HL-60/S4 treated with retinoic acid at 250 ng/mL for 4 days and 3 days (cell line): Measurements from ENCODE around the gene PGAM1.
"Not testable (repeated sequence)": the region's sequence is repeated elsewhere in the genome, so short reads cannot be mapped to it uniquely, and the experiment has no call there.

ENCODE experiments used
- in situ Hi-C: fragments of 300-500 bp; cut with MboI; formaldehyde crosslinking; loops from 2 replicates; pipeline ENCODE4 v1.7.0; 2022; ENCODE audit warnings: low sequenced_read_pairs

Gene PGAM1

GRCh38 chr10:97407211-97407951 is 18.6 kb upstream of the PGAM1 start:
- in situ Hi-C loops = no loop called here

DNA sequence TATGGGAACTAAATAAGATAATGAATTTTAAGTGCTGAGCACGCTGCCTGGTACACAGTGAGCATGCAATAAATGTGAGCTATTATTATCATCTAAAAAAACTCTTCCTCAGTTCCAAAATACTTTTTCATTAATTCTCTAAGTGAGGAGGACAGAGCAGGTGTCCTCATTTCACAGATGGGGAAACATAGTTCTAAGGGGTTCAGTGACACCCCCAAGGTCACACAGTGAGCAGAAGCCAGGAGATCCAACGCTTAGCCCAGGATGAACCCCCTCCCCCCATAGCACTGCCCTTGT is 18.1 kb upstream of the PGAM1 start:
- in situ Hi-C loops = no loop called here

DNA sequence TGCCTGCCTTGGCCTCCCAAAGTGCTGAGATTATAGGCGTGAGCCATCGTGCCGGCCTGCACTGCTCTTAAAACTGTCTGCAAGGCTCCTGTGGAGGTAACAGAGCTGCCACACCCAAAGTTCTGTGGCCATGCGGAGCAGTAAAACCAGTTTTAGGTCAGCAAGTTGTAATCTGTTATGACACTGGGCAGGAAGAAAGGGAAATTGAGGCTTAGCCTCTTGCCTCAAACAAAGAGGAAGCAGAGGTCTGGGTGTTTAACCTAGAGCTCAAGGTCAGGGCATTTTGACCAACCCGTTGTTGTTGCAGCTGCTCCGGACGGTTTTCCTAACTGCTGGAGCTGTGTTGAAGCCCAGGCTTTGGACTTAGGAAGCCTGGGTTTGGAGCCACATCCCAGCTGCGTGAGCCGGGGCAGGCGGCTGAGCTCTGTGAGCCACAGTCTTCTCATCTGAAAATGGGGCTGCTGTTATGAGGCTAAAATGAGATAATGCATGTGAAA is 17.4 kb upstream of the PGAM1 start:
- in situ Hi-C loops = no loop called here

DNA sequence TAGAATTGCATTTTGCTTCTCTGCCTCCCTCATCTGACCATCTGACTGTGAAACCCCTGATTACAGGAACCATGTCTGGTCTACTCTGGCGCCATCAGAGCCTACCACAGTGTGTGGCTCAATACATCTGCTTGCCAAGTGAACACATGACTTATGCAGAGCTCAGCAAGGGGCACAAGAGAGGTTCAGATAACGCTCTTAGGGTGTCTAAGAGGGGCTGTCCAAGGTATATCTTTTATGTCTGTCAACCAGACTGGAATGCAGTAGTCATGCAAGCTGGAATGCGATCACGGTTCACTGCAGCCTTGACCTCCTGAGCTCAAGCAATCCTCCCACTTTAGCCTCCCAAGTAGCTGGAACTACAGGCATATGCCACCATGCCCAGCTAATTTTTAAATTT is 14.6 kb upstream of the PGAM1 start:
- in situ Hi-C loops = no loop called here

DNA sequence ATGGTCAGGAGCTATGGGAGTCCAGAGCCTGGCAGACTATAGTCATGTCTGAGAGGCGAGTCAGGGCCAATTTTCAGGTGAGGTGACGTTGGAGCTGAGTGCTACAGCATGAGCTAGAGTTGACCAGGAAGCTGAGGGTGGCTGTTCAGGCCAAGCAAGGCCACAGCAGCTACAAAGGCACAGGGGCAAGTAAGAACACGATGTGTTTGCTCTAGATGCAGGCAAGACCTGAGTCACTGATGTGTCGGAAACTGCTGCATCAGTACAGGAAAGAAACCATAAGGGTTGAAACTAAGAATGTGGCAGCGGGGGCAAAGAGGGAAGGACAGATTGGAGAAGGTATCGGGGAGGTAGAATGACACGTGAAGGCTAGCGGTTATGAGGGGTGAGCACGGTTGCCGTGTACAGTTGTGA is 13.1 kb upstream of the PGAM1 start:
- in situ Hi-C loops = no loop called here

DNA sequence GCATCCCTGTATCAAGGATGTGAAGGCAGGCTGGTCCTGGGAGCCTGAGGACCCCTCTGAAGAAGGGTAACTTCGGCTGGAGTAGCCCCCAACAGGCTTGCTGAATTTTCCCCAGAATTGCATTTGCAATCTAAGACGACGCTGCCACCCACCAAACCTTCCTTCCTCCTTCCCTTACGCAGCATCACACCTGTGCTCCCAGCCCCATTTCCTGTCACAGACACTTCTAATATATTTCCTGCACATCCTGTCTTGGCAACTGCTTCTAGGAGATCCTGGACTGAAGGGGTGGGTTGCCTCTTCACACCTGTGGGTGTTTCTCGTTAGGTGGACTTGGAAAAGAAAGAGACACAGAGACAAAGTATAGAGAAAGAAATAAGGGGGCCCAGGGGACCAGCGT is 9.4 kb upstream of the PGAM1 start:
- in situ Hi-C loops = no loop called here

DNA sequence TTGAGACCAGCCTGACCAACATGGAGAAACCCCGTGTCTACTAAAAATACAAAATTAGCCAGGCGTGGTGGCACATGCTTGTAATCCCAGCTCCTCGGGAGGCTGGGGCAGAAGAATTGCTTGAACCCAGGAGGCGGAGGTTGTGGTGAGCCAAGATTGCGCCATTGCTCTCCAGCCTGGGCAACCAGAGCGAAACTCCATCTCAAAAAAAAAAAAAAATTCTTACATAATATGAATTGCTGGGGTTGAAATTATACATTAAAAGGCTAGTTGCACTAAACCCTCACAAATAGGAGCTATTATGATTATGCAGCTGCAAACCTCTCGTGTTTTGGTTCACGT is 2.3 kb upstream of the PGAM1 start:
- in situ Hi-C loops = not testable (repeated sequence)

GRCh38 chr10:97426776-97427570 is 982 bp downstream of the PGAM1 start:
- in situ Hi-C loops = no loop called here

GRCh38 chr10:97427571-97428179 is 1.7 kb downstream of the PGAM1 start:
- in situ Hi-C loops = no loop called here

DNA sequence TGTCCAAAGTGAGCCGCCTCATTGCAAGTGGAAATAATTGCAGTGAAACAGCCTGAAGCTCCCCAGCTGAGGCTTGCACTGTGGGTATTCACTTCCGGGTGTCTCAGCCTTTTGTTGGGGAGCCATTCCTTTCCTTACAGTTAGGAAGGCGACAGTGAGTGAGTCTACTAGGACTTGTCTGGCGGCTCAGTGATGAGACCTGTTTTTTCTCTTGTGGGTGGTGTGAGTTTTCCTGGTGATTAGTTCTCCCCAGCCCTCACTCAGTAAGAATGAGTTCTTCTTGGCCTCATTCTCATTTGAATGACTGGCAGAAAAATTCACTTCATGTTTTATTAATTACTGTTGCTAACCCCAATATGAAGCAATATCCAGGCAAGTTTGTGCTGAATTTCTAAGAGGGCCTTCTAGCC is 2.6 kb downstream of the PGAM1 start:
- in situ Hi-C loops = no loop called here

DNA sequence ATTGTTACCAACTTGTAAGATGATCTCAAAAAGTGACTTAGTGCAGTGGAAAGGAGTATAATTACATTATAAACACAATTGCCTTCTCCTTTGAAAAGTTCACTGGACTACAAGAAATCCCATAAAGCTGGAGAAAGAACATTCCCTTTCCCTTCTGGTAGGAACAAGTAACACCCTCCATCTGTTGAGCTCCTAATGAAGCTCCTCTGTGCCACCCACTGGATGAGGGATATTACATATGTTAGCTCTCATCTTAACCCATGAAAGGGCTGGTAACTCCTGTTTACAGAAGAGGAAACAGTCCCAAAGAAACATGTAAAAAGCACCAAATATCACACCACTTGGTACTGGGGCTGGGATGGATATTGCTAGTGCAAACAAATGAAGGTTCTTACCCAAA is 8.1 kb downstream of the PGAM1 start:
- in situ Hi-C loops = no loop called here

- in situ Hi-C loops = no loop called here
These were observed 8.6 kb downstream of the PGAM1 start for GRCh38 chr10:97434557-97434956.

DNA sequence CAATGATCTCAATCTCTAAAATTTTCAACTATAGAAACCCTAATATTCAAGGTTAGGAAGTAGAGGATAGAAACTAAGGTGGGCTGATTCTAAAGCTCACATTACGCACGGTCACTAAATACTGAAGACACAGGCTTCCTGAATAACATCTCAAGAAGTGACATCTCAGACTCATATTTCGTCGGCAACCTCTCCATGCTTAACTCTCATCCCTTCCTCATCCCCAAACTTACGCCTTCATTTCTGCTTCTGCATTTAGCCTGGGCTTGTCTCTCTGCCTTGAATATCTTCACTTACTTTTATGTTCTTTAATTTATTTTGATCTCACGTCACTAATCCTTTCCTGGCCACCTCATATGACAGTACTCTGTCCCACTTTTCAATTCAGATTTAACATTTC is 9.2 kb downstream of the PGAM1 start:
- in situ Hi-C loops = no loop called here

DNA sequence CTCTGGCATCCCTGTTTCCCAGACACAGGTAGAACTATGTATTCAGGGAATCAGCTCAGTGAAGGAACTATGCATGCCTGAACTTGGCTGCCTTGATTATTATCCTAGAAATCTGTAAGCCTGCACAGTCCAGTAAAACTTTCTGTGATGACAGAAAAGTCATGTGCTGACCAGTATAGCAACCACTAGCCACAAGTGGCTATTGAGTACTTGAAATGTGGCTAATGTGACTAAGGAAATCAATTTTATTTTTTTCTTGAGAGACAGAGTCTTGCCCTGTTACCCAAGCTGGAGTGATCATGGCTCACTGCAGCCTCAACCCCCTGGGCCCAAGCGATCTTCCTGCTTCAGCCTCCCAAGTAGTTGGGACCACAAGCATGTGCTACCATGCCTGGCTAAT is 16.3 kb downstream of the PGAM1 start:
- in situ Hi-C loops = no loop called here

GRCh38 chr10:97444212-97444611 is 18.2 kb downstream of the PGAM1 start:
- in situ Hi-C loops = no loop called here

- in situ Hi-C loops = no loop called here
These were observed 19.3 kb downstream of the PGAM1 start for GRCh38 chr10:97445357-97445721.

DNA sequence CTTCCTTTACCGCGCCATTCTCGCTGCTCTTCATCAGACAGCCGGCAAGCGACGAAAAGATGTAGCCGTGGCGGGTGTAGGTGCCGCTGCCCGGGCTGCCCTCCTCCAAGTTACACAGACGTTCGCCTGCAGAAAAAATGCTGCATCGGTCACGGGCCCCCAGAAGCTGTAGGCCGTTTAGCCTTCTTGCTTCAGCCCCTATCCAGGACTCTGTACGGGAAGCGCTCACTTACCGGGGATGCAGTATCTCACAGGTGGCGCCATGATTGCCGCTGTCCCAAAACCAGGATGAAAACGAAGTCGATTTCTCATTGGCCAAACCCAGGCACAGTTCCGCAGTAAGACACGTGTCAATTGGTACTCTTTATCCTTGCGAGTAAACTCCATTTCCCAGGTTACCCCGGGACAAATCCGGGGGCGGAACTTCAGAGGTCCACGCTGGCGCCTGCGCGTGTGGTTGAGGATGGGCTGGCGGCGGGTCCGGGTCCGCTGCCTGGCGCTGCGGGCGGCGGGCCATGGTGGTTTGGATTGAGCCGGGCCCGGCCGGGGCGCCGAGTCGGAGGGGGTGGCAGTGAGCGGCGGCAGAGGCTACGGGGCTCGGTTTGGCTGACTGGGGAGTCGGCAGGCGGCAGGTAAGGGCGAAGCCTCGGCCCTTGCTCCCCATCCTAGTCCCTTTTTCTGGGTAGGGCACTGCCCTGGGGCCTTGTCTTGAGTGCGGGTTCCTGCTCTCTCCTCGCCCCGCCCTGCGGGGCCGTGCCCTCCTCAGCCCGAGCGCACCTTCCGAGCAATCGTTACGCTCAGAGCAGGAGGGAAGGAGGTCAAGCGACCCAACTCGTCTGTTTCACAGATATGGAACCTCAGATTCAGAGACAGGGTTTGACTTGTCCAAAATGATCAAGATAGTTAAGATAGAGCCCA is 20.0 kb downstream of the PGAM1 start, which contains the start of the genes EXOSC1 and ZDHHC16:
EXOSC1 (minus strand) TSS at position 285 of the 918 bp plus-strand sequence; CDS start at position 264, 21 bp downstream.
ZDHHC16 (plus strand) TSS at position 454 of the 918 bp plus-strand sequence. CDS start 5,501 bp downstream, outside the sequence.
- in situ Hi-C loops = no loop called here

DNA sequence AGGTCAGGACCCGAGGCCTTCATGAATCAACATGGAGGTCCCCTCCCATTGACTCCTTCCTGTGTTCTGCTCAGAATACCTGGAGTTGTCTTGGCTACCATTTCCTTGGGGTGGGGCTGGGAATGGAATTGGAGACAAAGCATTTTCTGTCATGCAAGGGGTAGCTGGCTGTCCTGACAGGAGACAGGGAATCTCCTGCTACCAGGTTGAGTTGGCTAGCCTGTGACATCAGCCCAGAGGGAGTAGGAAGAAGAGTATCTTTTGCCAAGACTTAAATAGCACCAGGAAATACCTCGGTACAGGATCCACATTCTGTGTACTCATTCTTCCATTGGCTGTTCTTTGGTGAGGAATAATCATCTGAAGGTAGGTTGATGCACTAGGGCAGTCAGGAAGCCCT is 24.8 kb downstream of the PGAM1 start:
- in situ Hi-C loops = no loop called here

GRCh38 chr10:97451605-97452004 is 25.6 kb downstream of the PGAM1 start:
- in situ Hi-C loops = no loop called here

- in situ Hi-C loops = no loop called here
These were observed 26.4 kb downstream of the PGAM1 start for GRCh38 chr10:97452352-97452751.
